Brain microvascular endothelial cell (primary cell): ENCODE results near the gene GAST.

ENCODE experiments used
- DNase-seq: peaks from one replicate; pipeline ENCODE4 v3.0.0-alpha.2; 2020
- H3K27ac ChIP-seq: fragments of 250-450 bp; sonication (Bioruptor Pico); 2 replicates; pipeline ENCODE4 v1.5.1; 2020; ENCODE audit warnings: mild to moderate bottlenecking, moderate library complexity
- H3K27me3 ChIP-seq: fragments of 250-450 bp; sonication (Bioruptor Pico); replicated peaks from 2 replicates; pipeline ENCODE4 v1.5.1; 2020; ENCODE audit warnings: mild to moderate bottlenecking
- H3K36me3 ChIP-seq: fragments of 250-450 bp; sonication (Bioruptor Pico); replicated peaks from 2 replicates; pipeline ENCODE4 v1.5.1; 2020; ENCODE audit warnings: mild to moderate bottlenecking
- H3K4me3 ChIP-seq: 2 replicates; pipeline ENCODE4 v1.5.1; 2011; ENCODE audit warnings: low read depth, mild to moderate bottlenecking, control low read depth, low read length, moderate library complexity
- in situ Hi-C: cut with HindIII; loops from 2 replicates; pipeline ENCODE4 v1.10.0; 2017; ENCODE audit warnings: low sequenced_read_pairs, low pct_ligation_motif_present
- TF ChIP-seq, protein P1 (sequence below): IDR thresholded peaks from 2 replicates; pipeline ENCODE4 v1.5.1; 2011; ENCODE audit warnings: low read depth, mild to moderate bottlenecking, moderate library complexity, low read length, control low read depth, inconsistent platforms; ENCODE audit errors: missing control alignments

GAST gene

GRCh38 chr17:41740506-41740905 is 28.4 kb downstream of the GAST start:
- no peak overlapping the region for H3K4me3 ChIP-seq
- TF ChIP-seq, protein P1, sequence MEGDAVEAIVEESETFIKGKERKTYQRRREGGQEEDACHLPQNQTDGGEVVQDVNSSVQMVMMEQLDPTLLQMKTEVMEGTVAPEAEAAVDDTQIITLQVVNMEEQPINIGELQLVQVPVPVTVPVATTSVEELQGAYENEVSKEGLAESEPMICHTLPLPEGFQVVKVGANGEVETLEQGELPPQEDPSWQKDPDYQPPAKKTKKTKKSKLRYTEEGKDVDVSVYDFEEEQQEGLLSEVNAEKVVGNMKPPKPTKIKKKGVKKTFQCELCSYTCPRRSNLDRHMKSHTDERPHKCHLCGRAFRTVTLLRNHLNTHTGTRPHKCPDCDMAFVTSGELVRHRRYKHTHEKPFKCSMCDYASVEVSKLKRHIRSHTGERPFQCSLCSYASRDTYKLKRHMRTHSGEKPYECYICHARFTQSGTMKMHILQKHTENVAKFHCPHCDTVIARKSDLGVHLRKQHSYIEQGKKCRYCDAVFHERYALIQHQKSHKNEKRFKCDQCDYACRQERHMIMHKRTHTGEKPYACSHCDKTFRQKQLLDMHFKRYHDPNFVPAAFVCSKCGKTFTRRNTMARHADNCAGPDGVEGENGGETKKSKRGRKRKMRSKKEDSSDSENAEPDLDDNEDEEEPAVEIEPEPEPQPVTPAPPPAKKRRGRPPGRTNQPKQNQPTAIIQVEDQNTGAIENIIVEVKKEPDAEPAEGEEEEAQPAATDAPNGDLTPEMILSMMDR: no peak
- H3K27me3 ChIP-seq: peaks cover 12% of the 10 kb centered on the region
- DNase-seq: no peak
- no peaks in the 10 kb centered on the region for H3K36me3 ChIP-seq
- no peak overlapping the region for H3K27ac ChIP-seq
- in situ Hi-C loops: loop anchor here (10.0 kb wide), 1 partner anchor 64 kb away; no protein-coding TSS in a partner anchor

DNA sequence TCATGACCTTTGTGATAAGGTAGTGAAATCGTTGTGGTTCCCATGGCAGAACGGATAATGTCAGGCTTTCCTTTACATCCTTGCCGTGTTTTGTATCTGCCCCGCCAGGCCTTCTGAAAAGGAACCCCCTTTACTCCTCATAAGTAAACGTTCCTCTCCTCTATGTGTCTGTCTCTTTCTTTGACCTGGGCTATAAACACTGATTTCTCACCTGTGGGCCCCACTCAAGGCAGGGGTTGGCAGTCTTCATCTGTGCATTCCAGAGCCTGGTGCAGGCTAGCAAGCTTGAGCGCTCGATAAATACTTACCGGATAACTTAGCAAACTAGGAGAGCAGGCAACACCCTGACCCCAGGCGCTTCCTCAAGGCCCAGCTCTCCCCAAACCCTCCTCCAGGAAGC is 29.6 kb downstream of the GAST start:
- Histone ChIP-seq H3K27me3 (peaks cover 2% of the 10 kb centered on the region), H3K4me3 (no peak overlapping the region), H3K36me3 (no peaks in the 10 kb centered on the region), H3K27ac (no peak overlapping the region)
- in situ Hi-C loops: loop anchor here (10.0 kb wide), 1 partner anchor 63 kb away; no protein-coding TSS in a partner anchor
- TF ChIP-seq, protein P1: no peak
- DNase-seq: no peak

DNA sequence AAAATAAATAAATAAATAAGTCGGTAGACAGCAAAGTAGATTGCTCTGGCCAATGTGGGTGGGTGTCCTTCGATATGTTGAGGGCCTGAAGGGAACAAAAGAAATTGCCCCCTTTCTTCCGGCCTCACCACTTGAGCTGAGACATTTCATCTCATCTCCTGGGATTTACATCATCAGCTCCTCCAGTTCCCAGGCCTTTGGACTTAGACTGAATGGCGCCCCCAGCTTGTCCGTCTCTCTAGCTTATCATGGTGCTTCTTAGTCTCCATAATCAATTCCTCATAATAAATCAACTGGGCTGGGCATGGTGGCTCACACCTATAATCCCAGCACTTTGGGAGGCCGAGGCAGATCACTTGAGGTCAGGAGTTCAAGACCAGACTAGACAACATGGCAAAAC is 36.1 kb downstream of the GAST start:
- Histone ChIP-seq H3K36me3 (peaks cover 11% of the 10 kb centered on the region), H3K27ac (no peak overlapping the region), H3K4me3 (no peak overlapping the region), H3K27me3 (no peaks in the 10 kb centered on the region)
- in situ Hi-C loops: loop anchor here (10.0 kb wide), 1 partner anchor 57 kb away; no protein-coding TSS in a partner anchor
- TF ChIP-seq, protein P1: no peak
- DNase-seq: no peak

DNA sequence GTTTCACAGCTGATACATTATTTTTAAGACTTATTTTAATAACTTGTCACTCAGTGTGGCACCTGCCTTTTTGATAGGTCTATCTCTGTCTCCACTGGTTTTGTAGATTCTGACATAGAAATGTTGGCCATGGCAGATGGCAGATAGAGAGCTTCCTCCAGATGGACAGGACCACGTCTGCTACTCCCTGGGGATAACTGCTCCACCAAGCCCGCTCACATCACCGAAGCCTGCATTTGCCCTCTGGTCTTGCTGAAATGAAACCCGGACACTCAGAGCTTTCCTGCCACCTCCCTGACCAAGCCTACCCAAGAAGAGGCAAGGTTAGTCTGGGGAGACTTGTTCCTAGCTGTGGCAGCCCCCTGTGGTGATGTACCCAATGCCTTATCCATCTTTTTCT is 38.7 kb downstream of the GAST start:
- TF ChIP-seq, protein P1: no peak
- Histone ChIP-seq H3K27ac (no peak overlapping the region), H3K36me3 (peaks cover 33% of the 10 kb centered on the region), H3K27me3 (no peaks in the 10 kb centered on the region), H3K4me3 (no peak overlapping the region)
- no peak for DNase-seq
- in situ Hi-C loops: no loop called here

GRCh38 chr17:41751288-41751687 is 39.2 kb downstream of the GAST start:
- TF ChIP-seq, protein P1: no peak

GRCh38 chr17:41754066-41754465 is 41.9 kb downstream of the GAST start:
- DNase-seq: no peak
- H3K36me3 ChIP-seq: peaks cover 58% of the 10 kb centered on the region

More at GRCh38 chr17:41751288-41751687, 39.2 kb downstream of the GAST start:
- Histone ChIP-seq H3K27me3 (no peaks in the 10 kb centered on the region), H3K4me3 (no peak overlapping the region), H3K27ac (no peak overlapping the region), H3K36me3 (peaks cover 34% of the 10 kb centered on the region)
- in situ Hi-C loops: no loop called here
- no peak for DNase-seq

More at GRCh38 chr17:41754066-41754465, 41.9 kb downstream of the GAST start:
- Histone ChIP-seq H3K27me3 (no peaks in the 10 kb centered on the region), H3K4me3 (no peak overlapping the region), H3K27ac (no peak overlapping the region)
- TF ChIP-seq, protein P1: no peak
- in situ Hi-C loops: no loop called here
